Measurements from ENCODE around the gene KRTCAP3. TPM values are rescaled to one million over a fixed set of nuclear protein-coding genes. Genes with fewer than 3 reads are reported as not detected.

The KRTCAP3 gene
- total and polyA plus RNA-seq, 2 of the 8 experiments (the other 6 are each of a cell fraction or from before 2014, with no cell fraction given), result 55.4 to 72.5 TPM

DNA sequence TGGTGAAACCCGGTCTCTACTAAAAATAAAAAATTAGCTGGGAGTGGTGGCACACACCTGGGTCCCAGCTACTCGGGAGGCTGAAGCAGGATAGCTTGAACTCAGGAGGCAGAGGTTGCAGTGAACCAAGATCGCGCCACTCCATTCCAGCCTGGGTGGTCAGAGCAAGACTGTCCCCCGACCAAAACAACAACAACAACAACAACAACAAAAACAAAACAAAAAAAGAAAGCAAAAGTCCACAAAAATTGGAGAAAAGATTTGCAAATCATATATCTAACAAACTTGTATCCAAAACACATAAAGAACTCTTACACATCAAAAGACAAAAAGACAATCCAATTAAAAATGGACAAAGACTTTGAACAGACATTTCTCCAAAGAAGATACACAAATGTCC, 43.2 kb upstream of the KRTCAP3 start:
- WGBS, 2 experiments (ENCODE audit: extremely low coverage in 1 of 2, insufficient coverage in 1 of 2, insufficient read length in 1 of 2, insufficient replicate concordance in 2 of 2, low coverage in 1 of 2, low lambda C conversion rate in 2 of 2, missing lambda C conversion rate in 1 of 2), result 92% methylated on average over 5 of the region's 5 CpGs; no CpG with 5 or more reads in 1 of the 2 experiments
- no peaks in the 10 kb centered on the region for H3K4me1 ChIP-seq (replicated peaks in 1 of 4; ENCODE audit: control insufficient read depth in 3 of 4, insufficient read depth in 4 of 4, low read length in 3 of 4)
- no peaks in the 10 kb centered on the region for H3K23me2 ChIP-seq (ENCODE audit: low read depth, low read length)
- no peak overlapping the region for H2BK120ac ChIP-seq (replicated peaks; ENCODE audit: low read depth, low read length)
- H4K8ac ChIP-seq (ENCODE audit: extremely low read depth, insufficient read depth, low read length), result no peak overlapping the region
- ChIA-PET POLR2A (ENCODE audit: partially characterized antibody) (interaction anchor here (1.2 to 4.1 kb wide), 3 partner anchors 9 to 16 kb away, joined by 3 to 18 read pairs (median 4); partner anchors contain the start of gene PPM1G), CTCF (ENCODE audit: partially characterized antibody) (interaction anchor here (0.6 to 1.6 kb wide), 2 partner anchors 9 to 71 kb away, joined by 4 to 8 read pairs; no protein-coding TSS in a partner anchor)
- H2BK15ac ChIP-seq (ENCODE audit: low read length), result no peak overlapping the region
- no peaks in the 10 kb centered on the region for H3K9me3 ChIP-seq (ENCODE audit: insufficient read depth in 2 of 2, low read depth in 1 of 2, low read length in 1 of 2)
- no peak overlapping the region for H2BK12ac ChIP-seq (ENCODE audit: low read depth, low read length)
- H3K4me2 ChIP-seq (ENCODE audit: insufficient read depth in 1 of 2, low read depth in 2 of 2, low read length in 2 of 2), result no peak overlapping the region
- H2AK5ac ChIP-seq (ENCODE audit: low read depth, low read length), result no peak overlapping the region
- no peak overlapping the region for H3K9ac ChIP-seq (replicated peaks in 1 of 4; ENCODE audit: extremely low read depth in 1 of 4, low read depth in 3 of 4, low read length in 3 of 4)
- H4K5ac ChIP-seq (ENCODE audit: insufficient read length, low read depth, low read length), result no peak overlapping the region
- H3K79me2 ChIP-seq (ENCODE audit: control insufficient read depth in 1 of 2, insufficient read depth in 2 of 2, low read length in 2 of 2), result peaks cover 25 to 98% of the 10 kb centered on the region in 2 experiments
- no peak overlapping the region for H2AFZ ChIP-seq (ENCODE audit: low read length)
- no peak overlapping the region for H2BK20ac ChIP-seq (ENCODE audit: low read length)
- H3K27me3 ChIP-seq (replicated peaks in 1 of 4; ENCODE audit: control insufficient read depth in 3 of 4, extremely low read depth in 1 of 4, insufficient read depth in 3 of 4, low read length in 3 of 4), result no peaks in the 10 kb centered on the region
- DNase-seq (ENCODE audit: low read depth in 1 of 2, low spot score in 2 of 2) (no peak), FAIRE-seq (no peak)
- H3K14ac ChIP-seq (ENCODE audit: insufficient read length), result no peak overlapping the region
- H3K23ac ChIP-seq (ENCODE audit: insufficient read length), result no peak overlapping the region
- H2BK5ac ChIP-seq (ENCODE audit: low read depth, low read length), result no peak overlapping the region
- peaks cover 0 to 2% (median 0%) of the 10 kb centered on the region in 4 experiments; a peak in 1 of 8 replicates for H3K36me3 ChIP-seq (ENCODE audit: control insufficient read depth in 2 of 4, insufficient read depth in 4 of 4, low read length in 3 of 4)
- no peak overlapping the region for H4K91ac ChIP-seq (replicated peaks; ENCODE audit: insufficient read length, low read length)
- H3K56ac ChIP-seq (replicated peaks; ENCODE audit: insufficient read length, low read depth, low read length), result no peak overlapping the region
- H4K20me1 ChIP-seq (replicated peaks in 1 of 2; ENCODE audit: control insufficient read depth in 1 of 2, insufficient read depth in 2 of 2, low read length in 2 of 2), result peaks cover 4 to 10% of the 10 kb centered on the region in 2 experiments
- H3K4ac ChIP-seq (replicated peaks; ENCODE audit: insufficient read length, low read depth, low read length), result no peak overlapping the region
- no peak overlapping the region for H3K27ac ChIP-seq (ENCODE audit: low read depth, low read length)
- H3K79me1 ChIP-seq (ENCODE audit: low read depth, low read length), result no peaks in the 10 kb centered on the region; the same call in none of the 2 replicates
- H3K18ac ChIP-seq (ENCODE audit: extremely low read depth, low read length), result no peak overlapping the region
- no peak for TF ChIP-seq ZNF274 (IDR thresholded peaks at IDR 0.05; ENCODE audit: borderline replicate concordance, extremely low read depth, low read length)
- no peak for TF ChIP-seq RBBP5 (IDR thresholded peaks at IDR 0.05; ENCODE audit: borderline replicate concordance, low read depth, low read length)
- no peak for TF ChIP-seq KDM5A (IDR thresholded peaks at IDR 0.05; ENCODE audit: low read length)
- no peak for TF ChIP-seq BRCA1 (IDR thresholded peaks at IDR 0.05; ENCODE audit: low read depth, low read length)
- no peak for TF ChIP-seq NANOG (IDR thresholded peaks at IDR 0.05; ENCODE audit: insufficient read depth, low read depth, low read length, poor library complexity, severe bottlenecking)
- no peak for TF ChIP-seq SUZ12 (IDR thresholded peaks at IDR 0.05; ENCODE audit: low read length)
- TF ChIP-seq RAD21 (IDR thresholded peaks at IDR 0.05 in 1 of 2, conservative IDR thresholded peaks at IDR 0.05 in 1 of 2; ENCODE audit: low read depth in 2 of 2, low read length in 2 of 2), result no peak
- no peak for TF ChIP-seq HDAC6 (IDR thresholded peaks at IDR 0.05; ENCODE audit: low read depth, low read length)
- TF ChIP-seq JUND (IDR thresholded peaks at IDR 0.05; ENCODE audit: low read length), result no peak
- TF ChIP-seq CBX8 (IDR thresholded peaks at IDR 0.05; ENCODE audit: borderline replicate concordance, low read depth, low read length), result no peak
- no peak overlapping the region for H3K4me3 ChIP-seq (ENCODE audit: extremely low read depth in 1 of 4, insufficient read depth in 2 of 4, low read depth in 3 of 4, low read length in 4 of 4)
